Kidney (tissue), 14 donors: ENCODE data around the gene LARGE1. TPM values are rescaled to one million over a fixed set of nuclear protein-coding genes. Genes with fewer than 3 reads are reported as not detected.

Experiments
- DNase-seq, 5 donors: peaks; one replicate each; pipeline ENCODE4 v3.0.0-alpha.2; 2013 to 2020
- FAIRE-seq: peaks from 2 replicates; lab custom pipeline; 2012; peaks lifted over from hg19 to GRCh38; lab: Jason Lieb, UNC
- H3K27ac ChIP-seq, 2 donors: one replicate each; pipeline ENCODE4 v1.7.0; 2013; ENCODE audit warnings: low read depth in 2 of 2, low read length in 2 of 2, inconsistent platforms in 1 of 2
- H3K27me3 ChIP-seq: one replicate; pipeline ENCODE4 v1.7.1; 2013; ENCODE audit warnings: low read length, inconsistent platforms; ENCODE audit not compliant: control insufficient read depth, insufficient read depth
- H3K36me3 ChIP-seq, 3 donors: one replicate each; pipeline versions ENCODE4 v1.7.0 to v1.7.1; 2013; ENCODE audit warnings: low read length in 3 of 3, control low read depth in 1 of 3, inconsistent platforms in 1 of 3; ENCODE audit not compliant: insufficient read depth in 3 of 3, control insufficient read depth in 2 of 3
- H3K4me1 ChIP-seq, 3 donors: one replicate each; pipeline versions ENCODE4 v1.7.0 to v1.7.1; 2013; ENCODE audit warnings: low read length in 3 of 3, inconsistent platforms in 1 of 3, low read depth in 1 of 3; ENCODE audit not compliant: control insufficient read depth in 2 of 3, insufficient read depth in 2 of 3
- H3K4me3 ChIP-seq, 3 donors: one replicate each; pipeline versions ENCODE4 v1.7.0 to v1.8.1; 2013; ENCODE audit warnings: low read length in 3 of 3, control low read depth in 1 of 3, inconsistent platforms in 1 of 3
- H3K9ac ChIP-seq, 3 donors: one replicate each; pipeline versions ENCODE4 v1.7.0 to v1.7.1; 2013; ENCODE audit warnings: low read length in 3 of 3, control low read depth in 1 of 3, inconsistent platforms in 1 of 3
- H3K9me3 ChIP-seq, 3 donors: one replicate each; pipeline versions ENCODE4 v1.7.0 to v1.7.1; 2013; ENCODE audit warnings: low read length in 3 of 3, control low read depth in 1 of 3, inconsistent platforms in 1 of 3; ENCODE audit not compliant: control insufficient read depth in 2 of 3, insufficient read depth in 1 of 3
- intact Hi-C: fragments of 100-400 bp; cut with DNase I; formaldehyde crosslinking; loops from one replicate; pipeline ENCODE4 v1.11.1; 2022
- polyA plus RNA-seq: library from polyadenylated mRNA; stranded (reverse); fragments of 350-450 nt; fragmentation: Illumina TruSeq; extraction: RNeasy Lipid Tissue Mini Kit (QIAGEN cat#74804); gene quantifications from one replicate; pipeline ENCODE4 v1.2.3, GENCODE V29; 2014; ENCODE audit warnings: low read depth, low replicate concordance; ENCODE audit not compliant: insufficient read depth
- total RNA-seq: library from RNA; stranded (reverse); fragmentation: NEBNext Ultra II Directional; extraction: Animal tissue kit (Norgen Biotek cat#: 25700); gene quantifications from one replicate; pipeline ENCODE4 v1.2.1, GENCODE V29; 2021
- TF ChIP-seq, protein P1 (sequence below): IDR thresholded peaks from 3 replicates; pipeline ENCODE4 v1.5.1; 2012; ENCODE audit warnings: mild to moderate bottlenecking, moderate library complexity, borderline replicate concordance; ENCODE audit not compliant: insufficient read depth; ENCODE audit errors: extremely low read depth
- donor health status: control.
- donor health status: control.
- donor health status: control.
- donor health status: control.
- donor health status: control.
- donor health status: DM: yes; HTN: yes; CAD: no.
- donor health status: Normal renal cell carcinoma (clear cell type).

LARGE1 gene
- total and polyA plus RNA-seq, 2 donors from 2014 or later: 5.0 to 22.9 TPM

DNA sequence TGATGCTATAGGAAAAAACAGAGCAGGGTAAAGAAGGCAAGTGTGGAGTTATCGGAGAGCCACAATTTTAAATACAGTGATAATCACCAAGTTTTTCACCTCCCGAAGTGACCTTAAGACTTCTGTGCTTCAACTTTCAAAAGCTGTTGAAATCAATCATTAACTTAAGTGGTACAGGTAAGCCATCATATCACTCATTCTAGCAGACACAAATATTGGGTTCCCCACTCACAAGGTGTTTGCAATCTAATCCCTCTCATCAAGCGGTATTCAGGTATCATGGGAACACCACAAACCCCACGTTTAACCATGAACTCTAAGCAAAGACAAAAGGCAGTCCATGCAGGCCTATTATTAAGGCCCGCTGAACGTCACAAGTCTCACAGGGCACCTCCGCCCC is 26.8 kb downstream of the LARGE1 start:
- no peak overlapping the region for H3K4me3 ChIP-seq
- no peak overlapping the region for H3K9ac ChIP-seq
- H3K4me1 ChIP-seq: no peaks in the 10 kb centered on the region
- no peaks in the 10 kb centered on the region for H3K36me3 ChIP-seq
- TF ChIP-seq, protein P1, sequence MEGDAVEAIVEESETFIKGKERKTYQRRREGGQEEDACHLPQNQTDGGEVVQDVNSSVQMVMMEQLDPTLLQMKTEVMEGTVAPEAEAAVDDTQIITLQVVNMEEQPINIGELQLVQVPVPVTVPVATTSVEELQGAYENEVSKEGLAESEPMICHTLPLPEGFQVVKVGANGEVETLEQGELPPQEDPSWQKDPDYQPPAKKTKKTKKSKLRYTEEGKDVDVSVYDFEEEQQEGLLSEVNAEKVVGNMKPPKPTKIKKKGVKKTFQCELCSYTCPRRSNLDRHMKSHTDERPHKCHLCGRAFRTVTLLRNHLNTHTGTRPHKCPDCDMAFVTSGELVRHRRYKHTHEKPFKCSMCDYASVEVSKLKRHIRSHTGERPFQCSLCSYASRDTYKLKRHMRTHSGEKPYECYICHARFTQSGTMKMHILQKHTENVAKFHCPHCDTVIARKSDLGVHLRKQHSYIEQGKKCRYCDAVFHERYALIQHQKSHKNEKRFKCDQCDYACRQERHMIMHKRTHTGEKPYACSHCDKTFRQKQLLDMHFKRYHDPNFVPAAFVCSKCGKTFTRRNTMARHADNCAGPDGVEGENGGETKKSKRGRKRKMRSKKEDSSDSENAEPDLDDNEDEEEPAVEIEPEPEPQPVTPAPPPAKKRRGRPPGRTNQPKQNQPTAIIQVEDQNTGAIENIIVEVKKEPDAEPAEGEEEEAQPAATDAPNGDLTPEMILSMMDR: no peak
- intact Hi-C loops: no loop called here
- peaks cover 0 to 4% (median 0%) of the 10 kb centered on the region in 3 donors for H3K9me3 ChIP-seq
- FAIRE-seq (no peak), DNase-seq (no peak)
- H3K27ac ChIP-seq: no peak overlapping the region
- H3K27me3 ChIP-seq: no peaks in the 10 kb centered on the region

DNA sequence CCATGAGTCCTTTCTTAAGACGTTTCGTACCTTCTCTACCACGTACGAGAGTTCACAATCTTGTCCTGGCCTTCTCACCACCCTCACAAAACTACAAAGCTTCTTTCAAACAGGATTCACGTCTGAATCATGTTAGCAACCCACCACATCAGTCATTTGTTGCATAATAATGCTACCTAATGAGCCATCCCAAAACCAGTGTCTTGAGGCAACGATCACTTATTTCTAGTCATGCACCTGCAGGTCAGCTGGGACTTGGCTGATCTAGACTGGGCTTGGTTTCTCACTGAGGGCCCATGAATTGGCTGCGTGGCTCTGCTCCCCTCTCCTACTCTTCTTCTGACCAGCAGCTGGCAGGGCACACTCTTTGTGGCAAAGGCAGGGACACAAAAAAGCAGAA is 28.3 kb downstream of the LARGE1 start:
- intact Hi-C loops: no loop called here
- FAIRE-seq (no peak), DNase-seq (no peak)
- no peak overlapping the region for H3K27ac ChIP-seq
- TF ChIP-seq, protein P1: no peak
- H3K4me1 ChIP-seq: no peaks in the 10 kb centered on the region
- H3K27me3 ChIP-seq: no peaks in the 10 kb centered on the region
- H3K36me3 ChIP-seq: no peaks in the 10 kb centered on the region
- no peak overlapping the region for H3K4me3 ChIP-seq
- H3K9me3 ChIP-seq: peaks cover 0 to 4% (median 0%) of the 10 kb centered on the region in 3 donors
- no peak overlapping the region for H3K9ac ChIP-seq

DNA sequence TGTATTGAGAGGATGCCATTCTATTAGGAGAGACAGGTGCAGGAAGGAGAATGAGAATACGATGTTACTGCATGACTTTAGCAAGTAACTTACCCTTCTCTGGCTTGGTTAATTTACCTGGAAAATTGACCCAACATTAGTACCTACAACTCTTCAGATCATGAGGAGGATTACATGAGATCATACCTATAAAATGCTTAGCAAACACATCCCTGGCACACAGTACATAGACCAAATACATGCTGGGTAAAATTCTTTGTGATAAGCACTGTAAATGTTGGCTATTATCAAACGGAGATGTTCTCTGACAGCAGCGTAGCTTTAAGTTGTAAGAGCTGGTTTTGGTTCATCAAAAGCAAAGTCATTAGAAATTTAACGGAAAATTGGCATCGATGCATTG is 28.8 kb downstream of the LARGE1 start:
- H3K27me3 ChIP-seq: no peaks in the 10 kb centered on the region
- TF ChIP-seq, protein P1: no peak
- H3K4me1 ChIP-seq: no peaks in the 10 kb centered on the region
- H3K4me3 ChIP-seq: no peak overlapping the region
- H3K9ac ChIP-seq: no peak overlapping the region
- peaks cover 0 to 4% (median 0%) of the 10 kb centered on the region in 3 donors for H3K9me3 ChIP-seq
- no peak for DNase-seq
- intact Hi-C loops: no loop called here
- H3K36me3 ChIP-seq: no peaks in the 10 kb centered on the region
- FAIRE-seq: no peak
- H3K27ac ChIP-seq: no peak overlapping the region

DNA sequence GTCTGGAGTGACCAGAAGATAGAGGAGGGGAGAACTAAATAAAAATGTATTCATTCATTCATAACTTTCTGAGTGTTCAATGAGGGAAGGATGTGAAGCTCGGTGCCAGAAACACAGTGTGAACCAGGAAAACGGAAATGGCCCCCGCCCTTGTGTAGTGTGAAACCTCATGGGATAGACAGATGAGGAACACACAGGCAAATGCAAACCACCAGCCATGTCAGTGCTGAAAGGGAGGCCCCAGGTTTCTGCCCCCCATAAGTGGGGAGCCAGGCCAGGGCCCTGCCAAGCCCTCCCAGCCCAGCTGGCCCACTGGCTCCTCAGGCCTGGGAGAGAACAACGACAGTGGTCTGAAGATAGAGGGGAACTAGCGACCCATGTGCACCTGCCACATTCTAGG is 30.5 kb downstream of the LARGE1 start:
- TF ChIP-seq, protein P1: no peak
- intact Hi-C loops: no loop called here
- Histone ChIP-seq H3K9ac (no peak overlapping the region), H3K27me3 (no peaks in the 10 kb centered on the region), H3K9me3 (no peaks in the 10 kb centered on the region), H3K4me1 (no peaks in the 10 kb centered on the region), H3K27ac (no peak overlapping the region), H3K36me3 (no peaks in the 10 kb centered on the region), H3K4me3 (no peak overlapping the region)
- FAIRE-seq (no peak), DNase-seq (no peak)
